Measurements from ENCODE around the gene STXBP1.

The STXBP1 gene

DNA sequence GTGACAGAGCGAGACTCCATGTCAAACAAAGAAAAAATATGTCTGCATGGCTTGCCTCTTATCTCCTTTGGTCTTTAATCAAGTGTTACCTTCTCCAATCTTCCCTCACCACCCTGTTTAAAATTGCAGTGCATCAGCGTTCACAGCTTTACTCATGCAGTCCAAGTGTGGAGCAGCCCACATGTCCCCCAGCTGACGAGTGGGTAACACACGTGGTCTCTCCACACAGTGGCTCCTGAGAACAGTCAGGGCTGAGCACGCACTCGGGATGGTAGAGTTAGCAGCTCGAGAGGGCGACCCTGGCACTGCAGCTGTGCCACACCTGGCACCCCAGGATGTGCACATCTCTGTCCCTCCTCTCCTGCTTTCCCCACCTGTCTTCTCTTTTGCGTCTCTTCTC lies 68.8 kb downstream of the STXBP1 start:
- H3K9me3 ChIP-seq (ENCODE audit: insufficient read depth, low read length), result no peaks in the 10 kb centered on the region
- H3K4me3 ChIP-seq (ENCODE audit: insufficient read depth, low read length, poor library complexity, severe bottlenecking), result no peak overlapping the region
- no peaks in the 10 kb centered on the region for H4K20me1 ChIP-seq (ENCODE audit: low read depth, low read length)
- no peaks in the 10 kb centered on the region for H3K79me2 ChIP-seq (ENCODE audit: insufficient read depth, low read length)
- no peak overlapping the region for H3K27ac ChIP-seq (ENCODE audit: low read depth, low read length)
- H3K27me3 ChIP-seq (ENCODE audit: low read length), result no peaks in the 10 kb centered on the region
- TF ChIP-seq, protein P1, sequence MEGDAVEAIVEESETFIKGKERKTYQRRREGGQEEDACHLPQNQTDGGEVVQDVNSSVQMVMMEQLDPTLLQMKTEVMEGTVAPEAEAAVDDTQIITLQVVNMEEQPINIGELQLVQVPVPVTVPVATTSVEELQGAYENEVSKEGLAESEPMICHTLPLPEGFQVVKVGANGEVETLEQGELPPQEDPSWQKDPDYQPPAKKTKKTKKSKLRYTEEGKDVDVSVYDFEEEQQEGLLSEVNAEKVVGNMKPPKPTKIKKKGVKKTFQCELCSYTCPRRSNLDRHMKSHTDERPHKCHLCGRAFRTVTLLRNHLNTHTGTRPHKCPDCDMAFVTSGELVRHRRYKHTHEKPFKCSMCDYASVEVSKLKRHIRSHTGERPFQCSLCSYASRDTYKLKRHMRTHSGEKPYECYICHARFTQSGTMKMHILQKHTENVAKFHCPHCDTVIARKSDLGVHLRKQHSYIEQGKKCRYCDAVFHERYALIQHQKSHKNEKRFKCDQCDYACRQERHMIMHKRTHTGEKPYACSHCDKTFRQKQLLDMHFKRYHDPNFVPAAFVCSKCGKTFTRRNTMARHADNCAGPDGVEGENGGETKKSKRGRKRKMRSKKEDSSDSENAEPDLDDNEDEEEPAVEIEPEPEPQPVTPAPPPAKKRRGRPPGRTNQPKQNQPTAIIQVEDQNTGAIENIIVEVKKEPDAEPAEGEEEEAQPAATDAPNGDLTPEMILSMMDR (IDR thresholded peaks at IDR 0.05; ENCODE audit: insufficient read depth, low read length, poor library complexity, severe bottlenecking), result no peak
- no peak for TF ChIP-seq EZH2phosphoT487 (conservative IDR thresholded peaks at IDR 0.05; ENCODE audit: low read length)
- no peak overlapping the region for H3K9ac ChIP-seq (ENCODE audit: low read length)
- H3K36me3 ChIP-seq (ENCODE audit: low read length), result no peaks in the 10 kb centered on the region
- H3F3A ChIP-seq (ENCODE audit: insufficient read depth), result no peaks in the 10 kb centered on the region
- H3K4me2 ChIP-seq (ENCODE audit: low read depth, low read length, poor library complexity, severe bottlenecking), result no peak overlapping the region
- no peaks in the 10 kb centered on the region for H3K9me2 ChIP-seq (replicated peaks; ENCODE audit: insufficient read depth, low read length)
- no peak overlapping the region for H2AFZ ChIP-seq (ENCODE audit: low read depth, low read length, severe bottlenecking)

DNA sequence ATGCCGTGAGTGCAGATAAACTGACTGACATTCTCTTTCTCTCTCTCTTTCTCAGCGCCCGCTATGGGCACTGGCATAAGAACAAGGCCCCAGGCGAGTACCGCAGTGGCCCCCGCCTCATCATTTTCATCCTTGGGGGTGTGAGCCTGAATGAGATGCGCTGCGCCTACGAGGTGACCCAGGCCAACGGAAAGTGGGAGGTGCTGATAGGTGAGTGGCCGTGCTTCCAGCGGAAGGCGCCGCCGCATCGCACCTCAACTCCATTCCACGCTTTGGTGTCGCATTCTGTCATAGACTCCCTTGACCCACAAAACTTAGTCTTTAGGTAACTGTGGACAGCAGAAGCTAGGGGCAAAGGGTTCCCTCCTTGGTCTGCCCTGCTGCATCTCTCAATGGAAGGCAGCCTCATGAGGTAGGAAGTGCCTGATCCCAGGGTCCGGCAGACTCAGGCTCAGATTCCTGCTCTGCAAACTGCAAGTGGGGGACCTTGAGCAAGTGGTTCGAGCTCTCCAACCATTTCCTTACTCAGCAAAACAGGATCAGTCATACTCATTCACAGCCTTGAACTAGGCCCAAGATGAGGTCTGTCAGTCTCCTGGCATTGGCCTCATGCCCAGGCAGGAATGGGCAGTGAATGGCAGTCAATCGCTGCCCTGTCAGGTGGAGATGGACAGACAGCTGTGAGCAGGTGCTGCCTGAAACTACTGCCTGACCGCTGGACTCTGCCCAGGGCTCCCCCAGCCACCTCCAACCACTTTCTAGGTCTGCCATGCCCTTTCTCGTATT lies 70.5 kb downstream of the STXBP1 start:
- Histone ChIP-seq H3K9me3 (ENCODE audit: insufficient read depth, low read length) (no peaks in the 10 kb centered on the region), H3K9ac (ENCODE audit: low read length) (no peak overlapping the region), H3K27ac (ENCODE audit: low read depth, low read length) (no peak overlapping the region), H3K36me3 (ENCODE audit: low read length) (no peaks in the 10 kb centered on the region), H3K79me2 (ENCODE audit: insufficient read depth, low read length) (no peaks in the 10 kb centered on the region), H3K4me2 (ENCODE audit: low read depth, low read length, poor library complexity, severe bottlenecking) (no peak overlapping the region), H2AFZ (ENCODE audit: low read depth, low read length, severe bottlenecking) (no peak overlapping the region), H4K20me1 (ENCODE audit: low read depth, low read length) (no peaks in the 10 kb centered on the region), H3K9me2 (replicated peaks; ENCODE audit: insufficient read depth, low read length) (no peaks in the 10 kb centered on the region), H3K4me3 (ENCODE audit: insufficient read depth, low read length, poor library complexity, severe bottlenecking) (no peak overlapping the region), H3K27me3 (ENCODE audit: low read length) (no peaks in the 10 kb centered on the region), H3F3A (ENCODE audit: insufficient read depth) (no peaks in the 10 kb centered on the region)
- TF ChIP-seq, protein P1 (IDR thresholded peaks at IDR 0.05; ENCODE audit: insufficient read depth, low read length, poor library complexity, severe bottlenecking), result no peak
- no peak for TF ChIP-seq EZH2phosphoT487 (conservative IDR thresholded peaks at IDR 0.05; ENCODE audit: low read length)

DNA sequence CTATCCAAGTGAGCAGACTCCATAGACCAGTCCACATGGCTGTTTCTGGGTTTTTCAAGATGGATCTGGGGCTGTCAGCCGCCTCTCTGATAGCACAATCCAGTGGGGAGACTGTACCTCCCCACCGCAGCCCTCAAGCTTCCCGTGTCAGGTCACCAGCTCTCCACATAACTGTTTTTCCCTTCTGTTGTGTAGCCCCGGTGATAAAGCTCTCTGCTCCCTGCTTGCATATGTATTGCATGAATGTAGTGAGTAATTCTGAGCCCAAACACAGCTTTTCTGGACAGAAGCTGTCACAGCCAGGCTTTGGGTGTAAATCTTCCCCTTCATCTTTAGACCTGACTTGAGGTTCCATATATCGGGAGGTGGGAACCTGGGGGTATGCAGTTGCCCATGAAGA lies 71.6 kb downstream of the STXBP1 start:
- H3K36me3 ChIP-seq (ENCODE audit: low read length), result no peaks in the 10 kb centered on the region
- H3K9ac ChIP-seq (ENCODE audit: low read length), result no peak overlapping the region
- TF ChIP-seq, protein P1 (IDR thresholded peaks at IDR 0.05; ENCODE audit: insufficient read depth, low read length, poor library complexity, severe bottlenecking), result no peak
- no peak for TF ChIP-seq EZH2phosphoT487 (conservative IDR thresholded peaks at IDR 0.05; ENCODE audit: low read length)
- H2AFZ ChIP-seq (ENCODE audit: low read depth, low read length, severe bottlenecking), result no peak overlapping the region
- H3F3A ChIP-seq (ENCODE audit: insufficient read depth), result no peaks in the 10 kb centered on the region
- H3K9me2 ChIP-seq (replicated peaks; ENCODE audit: insufficient read depth, low read length), result no peaks in the 10 kb centered on the region
- no peaks in the 10 kb centered on the region for H4K20me1 ChIP-seq (ENCODE audit: low read depth, low read length)
- no peak overlapping the region for H3K27ac ChIP-seq (ENCODE audit: low read depth, low read length)
- no peaks in the 10 kb centered on the region for H3K9me3 ChIP-seq (ENCODE audit: insufficient read depth, low read length)
- H3K4me2 ChIP-seq (ENCODE audit: low read depth, low read length, poor library complexity, severe bottlenecking), result no peak overlapping the region
- no peaks in the 10 kb centered on the region for H3K79me2 ChIP-seq (ENCODE audit: insufficient read depth, low read length)
- H3K4me3 ChIP-seq (ENCODE audit: insufficient read depth, low read length, poor library complexity, severe bottlenecking), result no peak overlapping the region
- no peaks in the 10 kb centered on the region for H3K27me3 ChIP-seq (ENCODE audit: low read length)
